Kasumi-1 (cell line): ENCODE data around the gene NSUN2.
"Not testable (repeated sequence)": the region's sequence is repeated elsewhere in the genome, so short reads cannot be mapped to it uniquely, and the experiment has no call there.

Experiments
- DNase-seq, 2 experiments: peaks; one replicate each; lab custom pipeline; 2025; lab: John Stamatoyannopoulos, UW

The NSUN2 gene

DNA sequence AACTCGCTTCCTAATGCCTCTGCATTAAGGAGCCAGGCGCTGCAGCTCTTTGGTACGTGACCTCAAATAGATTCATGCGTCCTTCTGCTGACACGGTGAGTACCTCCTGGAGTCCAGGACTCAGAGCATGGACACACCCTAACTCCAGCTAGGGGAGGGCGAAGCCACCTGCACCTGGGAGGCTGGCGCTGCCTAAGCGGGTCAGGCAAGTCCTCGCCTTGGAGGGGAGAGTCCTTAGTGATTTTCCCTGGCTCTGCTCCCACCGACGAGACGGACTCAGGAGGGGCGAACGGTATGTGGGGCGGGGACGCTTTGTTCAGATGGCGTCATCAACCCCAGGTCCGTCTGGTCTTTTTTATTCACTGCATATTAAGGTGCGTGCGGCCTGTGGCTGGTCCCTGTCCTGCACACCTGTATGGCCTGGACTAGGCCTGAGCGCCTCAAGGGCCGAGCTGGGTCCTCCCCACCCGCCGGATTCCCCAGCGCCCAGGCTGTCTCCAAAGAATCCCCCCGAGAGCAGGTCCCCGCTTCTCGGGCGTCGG, 50.3 kb downstream of the NSUN2 start:
- DNase-seq = no peak

DNA sequence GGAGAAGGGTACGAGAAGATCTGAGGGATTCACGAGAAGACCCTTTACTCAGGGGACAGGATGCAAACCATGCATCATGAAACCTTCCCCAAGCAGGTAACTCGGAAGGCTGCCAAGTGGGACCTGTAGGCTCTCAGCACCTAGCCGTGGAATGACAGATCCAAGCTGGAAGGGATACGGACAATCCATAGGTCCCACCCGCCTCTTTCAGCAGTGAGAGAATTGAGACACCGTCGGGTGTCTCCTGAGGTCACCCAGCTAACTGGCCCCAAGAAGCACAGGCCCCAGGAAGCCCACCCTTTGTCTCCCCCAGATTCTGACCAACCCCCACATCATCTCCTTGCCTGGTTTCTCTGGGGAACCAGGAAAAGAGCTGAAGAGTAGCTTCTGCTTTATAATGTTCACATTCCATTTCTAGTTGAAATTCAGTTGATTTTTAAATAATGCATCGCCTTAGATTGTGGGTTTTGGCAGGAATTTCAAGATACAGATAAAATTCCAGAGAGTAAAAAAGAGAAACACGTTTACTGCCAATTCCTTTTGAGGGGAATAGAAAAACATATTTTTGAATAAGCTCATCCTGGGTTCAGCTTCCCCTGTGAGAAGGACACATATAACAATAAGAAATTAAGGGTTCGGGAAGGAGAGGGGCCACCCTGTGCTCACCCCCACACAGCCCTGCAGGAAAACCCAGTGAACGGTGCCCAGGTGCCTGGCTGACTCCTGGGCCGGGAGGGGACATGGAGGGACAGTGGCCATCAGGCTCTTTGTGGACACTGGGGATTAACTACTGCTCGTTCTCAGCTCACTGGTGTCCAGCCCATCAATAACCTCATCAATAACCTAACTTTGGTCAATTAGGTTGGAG, 51.1 kb downstream of the NSUN2 start:
- no peak for DNase-seq

DNA sequence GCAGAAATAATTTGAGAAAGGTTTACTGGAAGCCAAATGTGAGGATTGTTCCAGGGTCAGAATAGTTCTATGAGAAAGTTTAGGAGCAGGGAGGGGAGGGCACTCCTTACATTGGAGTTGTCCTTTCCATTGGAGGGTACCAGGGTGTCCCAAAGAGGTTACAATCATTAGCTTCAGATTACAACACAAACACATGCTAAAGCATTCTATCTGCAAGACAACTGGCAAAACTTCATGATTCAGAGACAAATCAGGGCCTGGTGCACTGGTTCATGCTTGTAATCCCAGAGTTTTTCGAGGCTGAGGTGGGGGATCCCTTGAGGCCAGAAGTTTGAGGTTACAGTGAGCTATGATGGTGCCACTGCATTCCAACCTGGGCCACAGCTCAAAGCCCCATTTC, 51.8 kb downstream of the NSUN2 start:
- DNase-seq = no peak

DNA sequence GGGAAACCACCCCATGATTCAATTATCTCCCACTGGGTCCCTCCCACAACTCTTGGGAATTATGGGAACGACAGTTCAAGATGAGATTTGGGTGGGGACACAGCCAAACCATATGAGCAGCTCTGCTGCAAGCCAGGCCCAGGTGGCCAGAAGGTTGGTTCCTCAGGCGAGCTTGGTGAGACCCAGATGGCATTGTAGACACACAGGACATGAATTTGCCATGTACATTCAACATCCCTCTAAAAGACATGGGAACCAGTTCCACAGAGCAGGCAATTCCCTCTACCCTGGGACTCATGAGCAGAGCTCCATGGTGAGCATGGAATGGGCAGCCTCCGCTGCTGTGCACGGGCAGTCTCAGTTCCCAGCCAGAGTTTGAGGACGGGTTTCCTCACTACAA, 53.3 kb downstream of the NSUN2 start:
- no peak for DNase-seq

DNA sequence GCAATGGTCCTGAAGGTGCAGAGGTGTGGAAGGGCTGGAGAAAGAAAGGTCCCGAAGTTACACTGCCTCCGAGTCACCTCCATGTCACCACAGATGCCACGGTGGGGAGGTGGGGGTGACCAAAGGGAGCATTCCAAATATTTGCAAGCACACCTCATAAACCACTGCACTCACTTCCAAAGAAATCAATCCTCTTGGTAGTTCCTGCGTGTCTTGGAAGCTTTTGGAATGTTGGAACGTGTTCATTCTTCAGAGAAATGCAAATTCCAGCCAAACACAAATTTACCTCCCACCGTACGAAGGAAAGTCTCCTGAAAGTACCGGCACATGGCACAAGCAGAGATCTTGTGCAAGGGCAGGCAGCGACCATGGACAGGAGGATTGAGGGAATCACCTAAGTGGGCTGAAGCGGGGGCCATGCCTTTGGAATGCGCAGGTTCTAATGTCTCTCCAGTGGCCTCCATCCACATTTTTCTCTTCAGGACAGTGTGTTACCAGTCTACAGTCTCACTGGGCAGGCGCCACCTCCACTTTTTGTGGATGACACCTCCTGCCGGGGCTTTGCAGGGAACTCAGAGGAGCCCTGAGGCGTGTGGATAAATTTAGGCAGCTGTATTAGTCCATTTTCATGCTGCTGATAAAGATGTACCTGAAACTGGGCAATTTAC, 54.0 kb downstream of the NSUN2 start:
- no peak for DNase-seq

DNA sequence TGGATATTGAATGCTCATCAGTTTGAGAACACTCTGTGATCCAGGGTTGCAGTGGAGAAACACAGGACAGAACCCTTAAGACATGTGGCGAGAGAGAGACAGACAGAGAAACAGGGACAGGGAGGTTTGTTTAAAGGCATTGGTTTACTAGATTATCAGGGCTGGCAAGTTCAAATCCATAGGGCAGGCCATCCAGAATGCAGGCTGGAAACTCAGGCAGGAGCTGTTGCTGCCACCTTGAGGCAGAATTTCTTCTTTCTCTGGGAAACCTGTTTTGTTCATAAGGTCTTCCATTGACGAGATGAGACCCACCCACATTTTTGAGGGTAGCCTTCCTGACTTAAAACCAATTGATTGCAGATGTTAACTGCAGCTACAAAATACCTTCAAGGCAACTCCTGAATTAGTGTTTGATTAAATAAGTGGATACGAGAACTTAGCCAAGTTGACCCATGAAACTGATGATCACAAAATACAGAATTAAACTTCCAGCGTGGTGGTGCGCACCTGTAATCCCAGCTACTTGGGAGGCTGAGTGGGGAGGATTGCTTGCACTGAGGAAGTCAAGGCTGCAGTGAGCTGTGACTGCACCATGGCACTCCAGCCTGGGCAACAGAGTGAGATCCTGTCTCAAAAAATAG, 55.9 kb downstream of the NSUN2 start:
- peak; percentile 57 to 65 for DNase-seq

DNA sequence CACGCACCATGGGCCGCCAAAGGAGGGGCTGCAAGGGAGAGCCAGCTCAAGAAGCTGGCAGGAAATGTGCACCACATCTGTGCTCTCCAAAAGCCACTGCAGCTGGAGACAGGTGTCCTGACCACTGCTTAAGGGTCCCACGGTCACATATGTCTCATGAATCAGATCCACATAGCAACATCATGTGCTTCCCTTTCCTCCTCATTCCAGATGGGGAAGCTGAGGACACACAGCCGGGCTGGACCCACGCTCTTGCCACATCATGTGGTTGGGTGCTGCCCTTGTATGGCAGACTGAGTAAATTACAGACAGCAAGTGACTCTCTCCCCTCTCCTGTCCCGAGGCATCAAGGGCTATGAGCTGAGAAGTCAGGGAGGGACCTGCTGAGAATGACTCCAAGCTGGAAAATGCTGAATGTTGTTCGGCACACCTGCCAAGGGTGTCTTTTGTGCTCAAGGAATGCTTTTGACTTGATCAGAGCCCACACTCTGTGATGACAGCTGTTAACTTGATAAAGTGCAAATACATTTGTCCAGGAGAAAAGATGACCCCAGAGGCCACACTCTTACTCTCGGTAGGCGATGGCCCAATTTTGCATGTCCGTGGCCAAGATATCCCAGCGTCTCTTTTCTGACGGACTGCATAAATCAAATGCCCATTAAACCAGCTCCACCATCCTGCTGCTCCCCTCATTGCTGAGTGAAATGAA, 58.2 kb downstream of the NSUN2 start:
- DNase-seq = peak; percentile 11 to 12

DNA sequence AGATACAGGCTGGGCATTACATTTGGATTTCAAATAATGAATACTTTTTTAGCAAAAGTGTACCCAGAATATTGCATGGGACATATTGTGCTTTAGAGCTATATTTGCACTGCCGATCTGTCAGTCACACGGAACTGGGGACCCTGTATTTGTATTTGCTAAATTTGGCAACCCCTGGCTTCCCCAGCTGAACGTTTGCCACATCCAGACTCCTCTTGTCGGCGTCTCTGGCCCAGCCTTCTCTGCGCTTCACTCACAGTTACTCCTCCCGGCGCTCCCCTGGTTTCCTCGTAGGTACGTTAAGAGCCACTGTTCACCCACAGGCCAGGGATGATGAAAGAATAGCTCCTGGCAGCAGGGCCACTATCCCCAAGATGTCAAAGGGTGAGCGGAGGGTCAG, 58.7 kb downstream of the NSUN2 start:
- no peak for DNase-seq

DNA sequence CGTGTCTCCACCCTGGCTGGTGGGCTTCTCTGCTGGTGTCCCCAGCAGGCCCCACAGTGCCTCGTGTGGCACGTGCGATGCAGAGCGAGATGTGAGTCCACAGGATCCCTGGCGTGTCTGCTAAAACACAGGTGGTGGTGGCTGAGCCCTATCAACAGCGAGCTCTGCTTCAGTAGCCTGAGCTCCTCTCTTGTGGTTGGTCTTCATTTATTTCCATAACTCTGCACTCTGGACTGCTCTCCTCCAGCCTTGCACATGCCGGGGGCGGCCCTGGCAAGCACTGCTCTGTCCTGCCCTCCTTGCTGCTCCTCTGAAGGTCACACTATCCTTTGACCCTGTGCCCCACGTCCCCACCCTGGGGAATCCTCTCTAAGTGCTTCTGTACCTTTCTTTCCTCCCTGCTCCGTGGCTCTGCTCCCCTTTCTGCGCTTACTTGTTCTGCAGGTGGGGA, 59.2 kb downstream of the NSUN2 start:
- DNase-seq = no peak

DNA sequence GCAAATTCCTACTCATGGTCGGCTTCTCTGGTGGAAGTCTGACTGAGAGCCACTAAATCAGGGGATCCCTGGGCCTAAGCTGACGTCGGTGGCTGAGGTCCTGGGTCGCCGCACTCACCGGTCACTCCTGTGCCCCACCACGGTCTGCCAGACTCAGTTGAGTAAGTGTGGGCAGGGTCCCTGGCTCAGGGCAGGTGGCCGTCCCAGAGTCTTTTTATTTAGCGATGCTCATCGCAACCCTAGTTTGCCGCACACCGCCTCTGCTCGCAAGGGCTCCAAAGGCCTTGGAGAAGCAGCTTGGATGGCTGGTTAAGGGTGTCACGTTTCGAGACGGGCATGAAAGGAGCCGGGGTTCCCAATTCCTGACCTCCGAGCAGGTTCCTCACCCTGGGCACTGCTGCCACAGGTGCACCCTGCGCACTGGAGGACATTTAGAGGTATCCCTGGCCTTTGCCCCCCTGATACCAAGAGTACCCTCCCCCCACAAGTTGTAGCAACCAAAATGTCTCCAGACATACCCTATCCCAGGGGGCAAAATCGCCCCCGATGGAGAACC, 59.9 kb downstream of the NSUN2 start:
- no peak for DNase-seq

DNA sequence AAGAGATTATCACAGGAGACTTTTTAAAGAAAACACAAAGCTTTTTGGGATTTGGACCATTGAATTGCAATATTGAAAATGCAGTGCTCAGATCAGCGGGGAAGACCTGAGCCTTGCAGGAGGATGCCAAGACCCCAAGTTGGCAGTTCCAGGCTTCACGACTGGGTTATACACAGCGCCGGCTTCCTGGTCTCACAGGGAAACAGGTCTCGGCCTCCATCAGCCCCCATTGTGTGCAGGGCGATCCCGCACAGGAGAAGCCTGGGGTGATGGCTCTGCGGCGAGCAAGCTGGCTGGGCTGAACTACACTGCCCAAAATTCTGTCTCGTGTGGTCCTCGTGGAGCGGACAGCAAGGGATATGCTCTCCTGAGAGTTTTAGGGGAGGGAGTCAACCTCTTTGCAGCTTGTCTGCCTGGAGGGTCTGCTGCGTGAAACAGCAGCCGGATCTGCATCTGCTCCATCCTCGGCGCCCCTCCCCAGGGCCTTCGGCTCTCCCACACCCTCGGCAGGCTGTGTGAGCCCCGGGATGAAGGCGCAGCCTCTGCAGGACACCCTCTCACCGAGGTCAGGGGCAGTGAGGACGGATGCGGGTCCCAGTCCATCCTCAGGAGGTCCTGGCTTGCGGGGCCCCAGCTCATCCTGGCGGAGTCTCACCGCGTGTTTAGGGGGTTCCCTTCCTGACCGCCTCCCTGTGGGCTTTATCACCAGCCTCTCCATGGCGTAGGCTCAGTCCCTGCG, 60.6 kb downstream of the NSUN2 start:
- DNase-seq = no peak

DNA sequence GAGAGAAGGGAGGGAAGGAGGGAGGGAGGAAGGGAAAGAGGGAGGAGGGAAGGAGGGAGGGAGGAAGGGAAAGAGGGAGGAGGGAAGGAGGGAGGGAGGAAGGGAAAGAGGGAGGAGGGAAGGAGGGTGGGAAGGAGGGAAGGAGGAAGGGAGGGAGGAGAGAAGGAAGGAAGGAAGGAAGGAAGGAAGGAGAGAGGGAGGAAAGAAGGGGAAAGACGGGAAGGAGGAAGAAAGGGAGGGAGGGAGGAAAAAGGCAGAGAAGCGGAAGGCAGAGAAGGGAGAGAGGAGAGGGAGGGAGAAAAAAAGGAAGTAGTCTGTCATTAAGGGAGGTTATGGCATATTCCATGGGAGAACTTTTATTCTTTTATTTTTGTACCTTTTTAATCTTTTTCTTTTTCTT, 61.2 kb downstream of the NSUN2 start:
- DNase-seq = not testable (repeated sequence)

DNA sequence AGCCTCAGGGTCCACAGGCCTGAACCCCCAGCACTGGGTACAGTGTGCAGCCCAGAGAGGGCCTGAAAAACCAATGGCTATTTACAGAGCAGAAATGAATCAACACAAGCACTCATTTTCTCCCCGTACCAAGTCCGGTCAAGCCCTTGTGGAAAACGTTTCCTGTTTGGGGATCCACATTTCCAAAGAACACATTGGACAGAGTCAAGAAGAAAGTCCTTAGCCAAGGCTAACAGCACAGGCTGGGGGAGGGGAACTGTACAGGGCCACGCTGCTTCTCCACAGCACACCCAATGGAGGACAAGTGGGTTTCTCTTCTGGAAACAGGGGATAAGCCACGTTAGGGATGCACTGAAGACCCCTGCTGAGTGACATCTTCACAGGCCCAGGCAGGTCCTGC, 62.3 kb downstream of the NSUN2 start:
- no peak for DNase-seq

DNA sequence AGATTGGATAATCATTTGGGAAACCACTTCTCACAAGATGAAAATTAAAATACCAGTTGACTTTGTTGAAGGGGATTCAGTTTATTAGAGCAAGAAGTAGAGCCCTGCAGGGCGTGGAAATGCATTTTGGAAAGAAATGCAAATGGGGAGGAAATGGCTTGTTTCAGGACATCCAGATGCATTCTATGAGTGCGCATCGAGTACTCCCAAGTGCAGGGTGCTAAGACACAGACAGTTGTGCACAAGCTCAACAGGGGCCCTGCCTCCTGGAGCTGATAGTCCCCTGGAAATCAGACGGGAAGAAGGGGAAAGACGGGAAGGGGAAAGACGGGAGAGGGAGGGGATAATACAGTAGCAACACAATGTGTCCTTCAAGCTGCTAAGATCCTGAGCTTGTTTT, 64.0 kb downstream of the NSUN2 start:
- DNase-seq = no peak

DNA sequence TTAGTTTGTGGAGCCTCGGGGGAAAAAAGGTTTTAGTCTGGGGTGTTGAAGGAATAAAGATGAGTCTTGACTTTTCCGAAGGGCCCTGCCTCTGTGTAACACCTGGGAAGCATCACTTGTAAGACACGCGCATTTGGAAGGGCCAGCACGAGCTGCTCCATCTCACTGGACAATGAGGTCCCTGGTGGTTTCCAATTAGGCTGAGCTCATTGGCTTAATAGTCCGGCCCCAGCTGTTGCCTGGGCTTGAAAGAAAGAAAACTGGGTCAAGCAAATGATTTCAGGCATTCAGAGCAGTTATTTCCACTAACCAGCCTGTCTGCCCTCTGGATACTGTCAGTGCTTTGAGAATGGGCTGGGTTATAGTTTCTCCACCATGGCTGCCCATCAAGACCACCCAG, 64.5 kb downstream of the NSUN2 start:
- no peak for DNase-seq

DNA sequence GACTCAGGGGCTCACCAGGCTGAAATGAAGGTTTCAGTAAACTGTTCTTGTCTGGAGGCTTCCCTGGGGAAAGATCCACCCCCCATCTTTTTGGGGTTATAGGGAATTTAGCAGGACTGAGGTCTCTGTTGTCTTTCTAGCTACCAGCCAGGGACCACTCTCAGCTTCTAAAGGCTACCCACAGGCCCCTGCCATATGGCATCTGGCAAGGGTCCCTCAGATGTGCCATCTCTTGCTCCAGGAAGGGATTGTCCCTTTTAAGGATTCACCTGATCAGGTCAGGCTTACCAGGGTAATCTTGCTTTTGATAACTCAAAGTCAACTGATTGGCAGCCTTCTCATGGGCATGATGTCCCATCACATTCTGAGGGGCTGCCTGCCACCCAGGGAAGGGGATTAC, 65.0 kb downstream of the NSUN2 start:
- no peak for DNase-seq

DNA sequence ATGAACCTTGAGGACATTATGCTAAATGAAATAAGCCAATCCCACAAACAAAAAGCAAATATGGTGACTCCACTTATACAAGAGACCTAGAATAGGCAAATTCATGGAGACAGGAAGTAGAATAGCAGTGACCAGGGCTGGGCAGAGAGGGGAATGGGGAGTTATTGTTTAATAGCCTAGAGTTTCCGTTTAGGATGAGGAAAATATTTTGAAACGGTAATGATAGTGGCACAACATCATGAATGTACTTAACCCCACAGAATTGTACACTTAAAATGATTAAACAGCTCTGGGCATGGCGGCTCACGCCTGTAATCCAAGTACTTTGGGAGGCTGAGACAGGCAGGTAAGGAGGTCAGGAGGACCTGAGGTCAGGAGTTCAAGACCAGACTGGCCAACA, 65.8 kb downstream of the NSUN2 start:
- no peak for DNase-seq

DNA sequence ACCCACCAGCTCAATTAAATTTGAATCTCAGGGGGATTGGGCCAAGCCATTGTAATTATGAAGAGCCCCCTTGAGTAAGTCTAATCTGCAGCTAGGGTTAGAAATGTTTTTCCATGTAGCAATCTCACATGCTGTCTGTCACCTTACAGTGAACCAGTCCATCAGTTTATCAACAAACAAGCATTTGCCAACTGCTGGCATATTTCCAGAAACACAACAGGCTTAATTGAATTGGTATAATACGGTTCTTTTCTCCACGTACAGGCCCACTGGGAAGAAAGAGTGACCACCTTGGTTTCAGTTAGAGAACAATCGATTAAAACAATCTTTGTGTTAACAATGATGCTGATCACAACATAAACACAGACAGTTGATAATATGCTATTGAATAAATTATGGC, 67.4 kb downstream of the NSUN2 start:
- no peak for DNase-seq

DNA sequence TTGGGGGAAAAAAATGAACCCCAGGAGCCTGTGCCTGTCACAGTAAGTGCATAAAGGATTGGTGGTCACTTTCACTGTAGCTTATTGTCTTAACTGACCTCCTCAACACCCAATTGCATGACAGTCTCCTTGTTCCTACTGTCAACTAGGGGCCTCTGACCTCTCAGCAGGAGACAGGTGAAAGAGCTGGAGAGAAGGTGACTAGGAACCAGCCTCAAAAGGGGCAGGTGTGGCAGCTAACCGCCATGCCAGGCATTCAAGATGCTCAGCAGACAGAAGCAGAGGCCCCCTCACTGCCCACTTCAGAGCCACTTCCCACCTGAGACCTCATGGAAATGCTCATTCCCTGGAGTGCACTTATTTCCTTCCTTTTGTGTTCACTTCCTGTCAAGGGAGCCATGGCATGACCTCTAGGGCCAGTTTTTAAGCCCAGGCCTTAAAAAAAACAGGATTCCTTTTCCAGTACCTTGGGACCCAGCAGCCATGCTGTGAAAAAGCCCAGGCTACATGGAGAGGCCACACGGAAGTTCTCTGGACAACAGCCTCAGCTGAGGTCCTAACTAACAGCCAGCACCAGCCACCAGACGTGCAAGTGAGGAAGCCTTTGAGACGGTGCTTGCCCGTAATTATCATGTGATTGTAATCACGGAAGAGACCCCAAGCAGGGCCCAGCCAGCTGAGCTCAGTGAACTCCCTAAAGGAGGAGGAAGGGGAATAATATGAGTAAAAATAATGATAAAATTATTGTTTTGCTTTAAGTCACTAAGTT, 74.9 kb downstream of the NSUN2 start:
- no peak for DNase-seq

DNA sequence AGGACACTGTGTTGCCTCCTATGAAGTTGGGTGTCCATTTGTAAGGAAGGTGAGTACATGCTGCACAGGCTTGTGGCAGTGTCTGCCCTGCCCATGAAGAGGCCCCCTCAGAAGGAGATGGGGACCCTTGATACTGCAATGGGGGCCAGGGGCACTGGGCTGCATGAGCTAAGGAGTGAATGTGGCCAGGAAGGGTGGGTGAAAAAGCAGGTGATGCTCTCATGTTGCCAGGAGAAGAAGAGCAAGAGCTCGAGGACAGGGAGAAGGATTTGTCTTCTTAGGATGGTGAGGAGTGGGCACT, 76.1 kb downstream of the NSUN2 start:
- DNase-seq = no peak
